LoVo (cell line): Measurements from ENCODE around the gene GAGE12J.
"Not testable (repeated sequence)": the region's sequence is repeated elsewhere in the genome, so short reads cannot be mapped to it uniquely, and the experiment has no call there.

Experiments used
- DNase-seq: peaks from one replicate; pipeline ENCODE4 v3.0.0-alpha.2; 2016; ENCODE audit warnings: low spot score

Gene GAGE12J

GRCh38 chrX:49321737-49322136 lies at the start of gene GAGE12J:
Gene GAGE12J, plus strand, starts transcription at chrX:49322037. Its CDS starts 1,157 bp downstream, at chrX:49323194.
- DNase-seq, result not testable (repeated sequence)

- no peak for DNase-seq
Observed at GRCh38 chrX:49272421-49272820, 49.4 kb upstream of the GAGE12J start.

- no peak for DNase-seq
Observed at GRCh38 chrX:49273181-49273727, 48.6 kb upstream of the GAGE12J start.

- DNase-seq, result no peak
Observed at GRCh38 chrX:49276207-49276606, 45.6 kb upstream of the GAGE12J start.

GRCh38 chrX:49276671-49277534 lies 44.9 kb upstream of the GAGE12J start:
- DNase-seq, result no peak

GRCh38 chrX:49277535-49277830 lies 44.4 kb upstream of the GAGE12J start:
- DNase-seq, result no peak

GRCh38 chrX:49278081-49278480 lies 43.8 kb upstream of the GAGE12J start:
- no peak for DNase-seq

- no peak for DNase-seq
Observed at GRCh38 chrX:49282647-49283011, 39.2 kb upstream of the GAGE12J start.

- no peak for DNase-seq
Observed at GRCh38 chrX:49284212-49284611, 37.6 kb upstream of the GAGE12J start.

- DNase-seq, result no peak
Observed at GRCh38 chrX:49286136-49286535, 35.7 kb upstream of the GAGE12J start.

GRCh38 chrX:49286581-49286980 lies 35.3 kb upstream of the GAGE12J start:
- DNase-seq, result no peak

GRCh38 chrX:49287665-49288064 lies 34.2 kb upstream of the GAGE12J start:
- no peak for DNase-seq

- no peak for DNase-seq
Observed at GRCh38 chrX:49290215-49290614, 31.6 kb upstream of the GAGE12J start.

GRCh38 chrX:49291615-49292337 lies 30.1 kb upstream of the GAGE12J start:
- DNase-seq, result peak; percentile 24

GRCh38 chrX:49292400-49293362 lies 29.2 kb upstream of the GAGE12J start:
- no peak for DNase-seq

- not testable (repeated sequence) for DNase-seq
Observed at GRCh38 chrX:49299293-49299692, 22.5 kb upstream of the GAGE12J start.

- no peak for DNase-seq
Observed at GRCh38 chrX:49300703-49301102, 21.1 kb upstream of the GAGE12J start.

GRCh38 chrX:49303346-49303745 lies 18.5 kb upstream of the GAGE12J start, which contains the start of gene GAGE10:
Gene GAGE10, plus strand, starts transcription at chrX:49303646. Its CDS starts 1,214 bp downstream, at chrX:49304860.
- DNase-seq, result no peak

- not testable (repeated sequence) for DNase-seq
Observed at GRCh38 chrX:49307775-49308174, 14.1 kb upstream of the GAGE12J start.

- no peak for DNase-seq
Observed at GRCh38 chrX:49308604-49309269, 13.1 kb upstream of the GAGE12J start.

GRCh38 chrX:49309401-49309981 lies 12.3 kb upstream of the GAGE12J start:
- no peak for DNase-seq
